Caco-2 (cell line): ENCODE results near the gene KIF6. TPM values are rescaled to one million over a fixed set of nuclear protein-coding genes. Genes with fewer than 3 reads are reported as not detected.

Experiments used
- BruUV-seq: library from RNA; stranded (reverse); fragments of 400-500 nt; replicated peaks from 2 replicates; lab custom pipeline; 2021; lab: Mats Ljungman, UMichigan
- CTCF ChIA-PET: fragments of 300-600 bp; sonication (Branson Sonifier 250); formaldehyde crosslinking; loops from one replicate; lab custom pipeline; 2022; ENCODE audit warnings: antibody characterized with exemption; lab: Charles Lee
- POLR2A ChIA-PET: fragments of 300-600 bp; sonication (Branson Sonifier 250); formaldehyde crosslinking; loops from one replicate; lab custom pipeline; 2022; ENCODE audit warnings: antibody characterized with exemption; lab: Charles Lee
- DNase-seq, 2 experiments: peaks; one replicate each; pipeline versions ENCODE4 v3.0.0 to v3.0.0-alpha.2; 2020 to 2022
- H3K27me3 ChIP-seq: replicated peaks from 2 replicates; pipeline ENCODE4 v1.6.0; 2011; ENCODE audit warnings: low read length; ENCODE audit not compliant: control insufficient read depth, insufficient read depth
- H3K36me3 ChIP-seq: 2 replicates; pipeline ENCODE4 v1.5.1; 2011; ENCODE audit warnings: low read length; ENCODE audit not compliant: control insufficient read depth, insufficient read depth
- H3K4me1 ChIP-seq: fragments of 250-450 bp; sonication (Bioruptor Pico); 2 replicates; pipeline ENCODE4 v1.5.1; 2020; ENCODE audit warnings: mild to moderate bottlenecking
- H3K4me3 ChIP-seq: 2 replicates; pipeline ENCODE4 v1.5.1; 2011; ENCODE audit warnings: low read depth, mild to moderate bottlenecking, control low read depth, low read length
- H3K9me3 ChIP-seq: fragments of 250-450 bp; sonication (Bioruptor Pico); 2 replicates; pipeline ENCODE4 v1.5.1; 2020; ENCODE audit warnings: mild to moderate bottlenecking, moderate library complexity
- H3K27ac Mint-ChIP-seq: one replicate; pipeline ENCODE4 v1.8.0; 2022; ENCODE audit warnings: mixed read lengths; ENCODE audit not compliant: unreplicated experiment
- H3K27me3 Mint-ChIP-seq: one replicate; pipeline ENCODE4 v1.8.0; 2022; ENCODE audit warnings: mixed read lengths; ENCODE audit not compliant: insufficient read depth, unreplicated experiment
- H3K36me3 Mint-ChIP-seq: one replicate; pipeline ENCODE4 v1.8.0; 2022; ENCODE audit warnings: mild to moderate bottlenecking, mixed read lengths; ENCODE audit not compliant: insufficient read depth, unreplicated experiment
- H3K4me1 Mint-ChIP-seq: one replicate; pipeline ENCODE4 v1.8.0; 2022; ENCODE audit warnings: low read depth, mixed read lengths; ENCODE audit not compliant: unreplicated experiment
- H3K4me3 Mint-ChIP-seq: one replicate; pipeline ENCODE4 v1.8.0; 2022; ENCODE audit warnings: mild to moderate bottlenecking, moderate library complexity, mixed read lengths; ENCODE audit not compliant: unreplicated experiment
- H3K9me3 Mint-ChIP-seq: one replicate; pipeline ENCODE4 v1.8.0; 2022; ENCODE audit warnings: mixed read lengths; ENCODE audit not compliant: unreplicated experiment
- intact Hi-C: fragments of 100-400 bp; cut with micrococcal nuclease; formaldehyde crosslinking; loops from one replicate; pipeline ENCODE4 v1.10.0; 2022; ENCODE audit not compliant: unreplicated experiment
- total RNA-seq: library from RNA; stranded (reverse); gene quantifications from 2 replicates; pipeline ENCODE4 v1.2.3, GENCODE V29; 2022
- TF ChIP-seq, protein P1 (sequence below), 2 experiments: fragments of 200-600 bp in 1 of 2; IDR thresholded peaks; 1 replicate in 1 of 2; 2 replicates in 1 of 2; pipeline versions ENCODE4 v1.5.1 to v1.8.0; 2011 to 2022; ENCODE audit warnings: antibody characterized with exemption in 1 of 2, control low read depth in 1 of 2, inconsistent platforms in 1 of 2, low read depth in 1 of 2, low read length in 1 of 2, mild to moderate bottlenecking in 1 of 2, moderate library complexity in 1 of 2; ENCODE audit not compliant: insufficient read depth in 1 of 2, severe bottlenecking in 1 of 2, unreplicated experiment in 1 of 2

KIF6 gene
- total RNA-seq, 1 experiment from 2014 or later = not detected

DNA sequence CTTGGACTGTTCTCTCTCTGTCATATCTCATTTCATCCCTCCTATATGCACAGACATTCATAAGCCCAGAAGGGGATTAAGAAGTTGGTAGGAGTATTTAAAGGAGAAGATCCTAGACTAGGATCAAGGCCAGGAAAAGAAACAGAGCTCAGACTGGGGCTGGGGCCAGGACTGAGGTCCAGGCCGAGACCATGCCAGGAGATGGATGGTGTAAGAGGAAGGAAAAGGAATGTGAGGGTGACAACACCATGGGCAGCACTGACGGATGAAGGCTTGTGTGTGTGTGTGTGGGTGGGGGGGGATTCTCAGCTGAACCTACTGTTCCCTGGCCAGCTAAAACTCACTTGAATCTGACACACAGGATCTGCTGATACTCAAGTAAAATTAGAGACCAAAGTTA lies 182.1 kb downstream of the KIF6 start:
- Histone ChIP-seq H3K4me1 (no peaks in the 10 kb centered on the region), H3K4me3 (no peak overlapping the region), H3K9me3 (no peaks in the 10 kb centered on the region), H3K36me3 (no peaks in the 10 kb centered on the region), H3K27me3 (no peaks in the 10 kb centered on the region)
- peaks cover 6% of the 10 kb centered on the region for H3K36me3 Mint-ChIP-seq
- H3K9me3 Mint-ChIP-seq = no peaks in the 10 kb centered on the region
- ChIA-PET POLR2A (no interaction called here), CTCF (no interaction called here)
- peaks cover 26% of the 10 kb centered on the region for H3K27me3 Mint-ChIP-seq
- intact Hi-C loops = no loop called here
- H3K4me1 Mint-ChIP-seq = no peaks in the 10 kb centered on the region
- H3K27ac Mint-ChIP-seq = no peak overlapping the region
- DNase-seq = no peak
- BruUV-seq = no TSS peak
- H3K4me3 Mint-ChIP-seq = no peak overlapping the region
- TF ChIP-seq, protein P1, sequence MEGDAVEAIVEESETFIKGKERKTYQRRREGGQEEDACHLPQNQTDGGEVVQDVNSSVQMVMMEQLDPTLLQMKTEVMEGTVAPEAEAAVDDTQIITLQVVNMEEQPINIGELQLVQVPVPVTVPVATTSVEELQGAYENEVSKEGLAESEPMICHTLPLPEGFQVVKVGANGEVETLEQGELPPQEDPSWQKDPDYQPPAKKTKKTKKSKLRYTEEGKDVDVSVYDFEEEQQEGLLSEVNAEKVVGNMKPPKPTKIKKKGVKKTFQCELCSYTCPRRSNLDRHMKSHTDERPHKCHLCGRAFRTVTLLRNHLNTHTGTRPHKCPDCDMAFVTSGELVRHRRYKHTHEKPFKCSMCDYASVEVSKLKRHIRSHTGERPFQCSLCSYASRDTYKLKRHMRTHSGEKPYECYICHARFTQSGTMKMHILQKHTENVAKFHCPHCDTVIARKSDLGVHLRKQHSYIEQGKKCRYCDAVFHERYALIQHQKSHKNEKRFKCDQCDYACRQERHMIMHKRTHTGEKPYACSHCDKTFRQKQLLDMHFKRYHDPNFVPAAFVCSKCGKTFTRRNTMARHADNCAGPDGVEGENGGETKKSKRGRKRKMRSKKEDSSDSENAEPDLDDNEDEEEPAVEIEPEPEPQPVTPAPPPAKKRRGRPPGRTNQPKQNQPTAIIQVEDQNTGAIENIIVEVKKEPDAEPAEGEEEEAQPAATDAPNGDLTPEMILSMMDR (IDR thresholded peaks at IDR 0.05; ENCODE audit: insufficient read depth in 1 of 2, low read depth in 1 of 2, low read length in 1 of 2, severe bottlenecking in 1 of 2, unreplicated experiment in 1 of 2) = no peak

DNA sequence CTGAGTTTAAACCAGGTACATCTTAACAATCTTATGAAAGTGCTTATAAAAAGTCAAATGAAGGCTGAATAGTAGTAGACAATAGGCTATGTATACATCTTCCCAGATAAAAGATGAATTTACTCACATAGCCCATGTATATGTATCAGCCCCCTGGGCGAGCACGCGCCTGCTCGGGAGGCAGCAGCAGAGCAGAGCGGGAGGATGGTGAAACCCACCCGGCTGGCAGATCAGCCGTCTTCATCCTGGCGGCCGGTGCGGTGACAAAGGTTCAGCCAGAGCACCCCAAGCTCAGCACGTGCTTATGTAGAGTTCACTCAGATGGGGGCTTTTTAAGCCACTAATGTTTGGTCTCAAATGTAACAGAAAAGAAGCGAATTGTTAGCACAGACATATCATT lies 184.8 kb downstream of the KIF6 start:
- no peak overlapping the region for H3K4me3 Mint-ChIP-seq
- H3K4me3 ChIP-seq = no peak overlapping the region
- ChIA-PET POLR2A (no interaction called here), CTCF (no interaction called here)
- H3K27ac Mint-ChIP-seq = no peak overlapping the region
- no peaks in the 10 kb centered on the region for H3K36me3 ChIP-seq
- peaks cover 6% of the 10 kb centered on the region for H3K36me3 Mint-ChIP-seq
- H3K9me3 ChIP-seq = no peaks in the 10 kb centered on the region
- no peak for DNase-seq
- no peaks in the 10 kb centered on the region for H3K9me3 Mint-ChIP-seq
- BruUV-seq = no TSS peak
- H3K27me3 ChIP-seq = no peaks in the 10 kb centered on the region
- peaks cover 20% of the 10 kb centered on the region for H3K27me3 Mint-ChIP-seq
- H3K4me1 Mint-ChIP-seq = no peaks in the 10 kb centered on the region
- TF ChIP-seq, protein P1 (IDR thresholded peaks at IDR 0.05; ENCODE audit: insufficient read depth in 1 of 2, low read depth in 1 of 2, low read length in 1 of 2, severe bottlenecking in 1 of 2, unreplicated experiment in 1 of 2) = no peak
- intact Hi-C loops = no loop called here
- no peaks in the 10 kb centered on the region for H3K4me1 ChIP-seq

DNA sequence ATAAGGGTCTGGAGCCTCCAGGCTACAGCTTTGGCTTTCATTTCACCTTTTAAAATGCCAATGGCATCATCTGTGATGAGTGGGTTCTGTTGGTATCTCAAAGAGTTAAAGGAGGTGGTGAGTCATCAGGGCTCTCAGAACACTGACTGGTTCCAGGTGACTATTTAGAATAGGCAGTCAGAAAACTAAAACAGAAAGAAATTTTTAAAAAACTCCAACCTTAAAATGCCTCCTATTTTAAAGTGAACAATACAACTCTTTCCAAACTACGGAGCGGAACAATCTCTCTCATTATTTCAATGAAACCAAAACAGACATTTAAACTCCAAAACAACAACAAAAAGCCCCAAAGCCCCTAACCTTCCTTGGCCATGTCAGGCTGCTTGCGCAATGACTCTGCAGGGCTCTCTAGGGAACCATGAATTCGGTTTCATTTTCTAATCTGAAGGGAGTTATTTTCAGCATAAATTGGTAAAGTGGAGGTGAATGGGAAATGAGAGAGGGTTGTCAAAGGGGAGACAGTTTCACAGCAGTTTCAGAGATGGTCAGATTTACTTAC lies 194.9 kb downstream of the KIF6 start:
- CTCF ChIA-PET = no interaction called here
- no peak for DNase-seq
- no peaks in the 10 kb centered on the region for H3K36me3 ChIP-seq
- peaks cover 16% of the 10 kb centered on the region for H3K27me3 Mint-ChIP-seq
- no peak overlapping the region for H3K4me3 ChIP-seq
- H3K36me3 Mint-ChIP-seq = no peaks in the 10 kb centered on the region
- H3K27ac Mint-ChIP-seq = no peak overlapping the region
- H3K4me3 Mint-ChIP-seq = no peak overlapping the region
- POLR2A ChIA-PET = no interaction called here
- H3K9me3 ChIP-seq = no peaks in the 10 kb centered on the region
- TF ChIP-seq, protein P1 (IDR thresholded peaks at IDR 0.05; ENCODE audit: insufficient read depth in 1 of 2, low read depth in 1 of 2, low read length in 1 of 2, severe bottlenecking in 1 of 2, unreplicated experiment in 1 of 2) = no peak
- H3K4me1 Mint-ChIP-seq = no peaks in the 10 kb centered on the region
- no peaks in the 10 kb centered on the region for H3K4me1 ChIP-seq
- no TSS peak for BruUV-seq
- H3K9me3 Mint-ChIP-seq = no peaks in the 10 kb centered on the region
- intact Hi-C loops = no loop called here
- H3K27me3 ChIP-seq = no peaks in the 10 kb centered on the region
